Stimulated activated naive CD8-positive, alpha-beta T cell treated with anti-CD3 and anti-CD28 coated beads, Interleukin-15, amount 100 ng/mL, for 72 hours (primary cell): ENCODE data around the gene THADA.

Source experiments
- ATAC-seq: fragments of 150-1000 bp; cut with Tn5 transposase; 2 replicates; pipeline ENCODE4 v1.10.0; 2021; ENCODE audit warnings: mild to moderate bottlenecking, moderate library complexity
- DNase-seq, 2 donors: peaks; one replicate each; pipeline ENCODE4 v3.0.0; 2021 to 2022
- H3K27ac Mint-ChIP-seq, 2 donors: one replicate each; pipeline ENCODE4 v1.8.0; 2022; ENCODE audit warnings: mild to moderate bottlenecking in 2 of 2, mixed read lengths in 2 of 2, moderate library complexity in 2 of 2
- H3K27me3 Mint-ChIP-seq: one replicate; pipeline ENCODE4 v1.8.0; 2022; ENCODE audit warnings: mixed read lengths
- H3K4me1 Mint-ChIP-seq: one replicate; pipeline ENCODE4 v1.8.0; 2022; ENCODE audit warnings: mild to moderate bottlenecking, mixed read lengths
- H3K4me3 Mint-ChIP-seq, 2 donors: one replicate each; pipeline ENCODE4 v1.8.0; 2022; ENCODE audit warnings: mild to moderate bottlenecking in 2 of 2, mixed read lengths in 2 of 2, moderate library complexity in 1 of 2
- H3K9me3 Mint-ChIP-seq, 2 donors: one replicate each; pipeline ENCODE4 v1.8.0; 2022; ENCODE audit warnings: mixed read lengths in 2 of 2

Gene THADA

DNA sequence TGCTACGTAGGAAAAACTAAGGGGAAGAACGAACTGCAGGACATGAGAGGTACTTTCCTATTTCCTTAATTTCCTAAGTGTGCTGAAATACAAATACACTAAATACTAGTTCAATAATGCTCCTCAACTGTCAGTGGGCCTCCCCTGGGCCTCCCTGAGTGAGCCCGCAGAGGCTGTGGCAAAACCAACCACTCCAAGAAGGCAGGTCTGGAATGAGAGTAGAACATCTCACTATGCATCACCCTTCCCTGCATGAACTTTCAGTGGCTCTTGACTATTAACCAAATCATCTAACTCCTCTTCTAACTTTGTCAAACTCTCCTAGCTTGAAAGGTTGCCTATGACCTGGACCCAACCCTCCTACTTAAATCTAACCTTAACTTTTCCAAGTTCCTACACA, 84.6 kb downstream of the THADA start:
- no peaks in the 10 kb centered on the region for H3K27me3 Mint-ChIP-seq
- DNase-seq (no peak), ATAC-seq (no peak)
- peaks cover 0 to 4% of the 10 kb centered on the region in 2 donors for H3K9me3 Mint-ChIP-seq
- peaks cover 36% of the 10 kb centered on the region for H3K4me1 Mint-ChIP-seq
- peak overlapping the region in 1 of 2 donors; percentile 78 for H3K27ac Mint-ChIP-seq
- no peak overlapping the region for H3K4me3 Mint-ChIP-seq

GRCh38 chr2:43509886-43510285, 86.0 kb downstream of the THADA start:
- H3K4me3 Mint-ChIP-seq: no peak overlapping the region
- peaks cover 36% of the 10 kb centered on the region for H3K4me1 Mint-ChIP-seq
- H3K27ac Mint-ChIP-seq: no peak overlapping the region

DNA sequence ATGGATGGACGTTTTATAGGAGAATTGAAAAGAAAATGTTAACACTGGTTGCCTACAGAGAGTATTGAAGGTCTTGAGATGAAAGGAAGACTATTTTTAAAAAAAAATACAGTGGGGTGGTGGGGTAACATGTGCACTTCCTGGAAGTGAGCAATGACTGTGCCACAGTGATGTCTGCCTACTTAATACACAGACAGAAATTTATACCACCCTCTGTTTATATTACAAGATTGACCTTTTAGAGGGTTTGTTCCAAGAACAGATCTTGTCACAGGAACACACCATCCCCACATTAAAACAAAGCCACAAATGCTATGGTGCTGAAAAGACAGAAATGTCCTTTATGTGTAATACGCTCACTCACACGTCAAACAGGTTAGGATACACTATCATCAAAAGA, 87.6 kb downstream of the THADA start:
- H3K9me3 Mint-ChIP-seq: peaks cover 0 to 4% of the 10 kb centered on the region in 2 donors
- H3K27ac Mint-ChIP-seq: peak overlapping the region; percentile 17 to 83
- H3K27me3 Mint-ChIP-seq: no peaks in the 10 kb centered on the region
- H3K4me3 Mint-ChIP-seq: peak overlapping the region; percentile 34 to 59
- peaks cover 36% of the 10 kb centered on the region for H3K4me1 Mint-ChIP-seq
- ATAC-seq (peak; percentile 96), DNase-seq (peak in 1 of 2 donors; percentile 18)

More at GRCh38 chr2:43509886-43510285, 86.0 kb downstream of the THADA start:
- DNase-seq: no peak
- Mint-ChIP-seq H3K9me3 (peaks cover 0 to 4% of the 10 kb centered on the region in 2 donors), H3K27me3 (no peaks in the 10 kb centered on the region)
- ATAC-seq: no peak

- Mint-ChIP-seq H3K4me3 (no peak overlapping the region), H3K27me3 (no peaks in the 10 kb centered on the region), H3K9me3 (peaks cover 0 to 4% of the 10 kb centered on the region in 2 donors), H3K4me1 (peaks cover 36% of the 10 kb centered on the region), H3K27ac (peak overlapping the region; percentile 27 to 82)
- DNase-seq (no peak), ATAC-seq (no peak)
Observed at GRCh38 chr2:43507137-43507536, 88.7 kb downstream of the THADA start.

- Mint-ChIP-seq H3K9me3 (no peaks in the 10 kb centered on the region), H3K27ac (no peak overlapping the region), H3K4me3 (no peak overlapping the region), H3K27me3 (no peaks in the 10 kb centered on the region), H3K4me1 (no peaks in the 10 kb centered on the region)
- DNase-seq (no peak), ATAC-seq (no peak)
Observed at GRCh38 chr2:43495727-43496126, 100.1 kb downstream of the THADA start.

- Mint-ChIP-seq H3K27me3 (no peaks in the 10 kb centered on the region), H3K4me3 (no peak overlapping the region)
Observed at GRCh38 chr2:43493954-43494353, 101.9 kb downstream of the THADA start.

DNA sequence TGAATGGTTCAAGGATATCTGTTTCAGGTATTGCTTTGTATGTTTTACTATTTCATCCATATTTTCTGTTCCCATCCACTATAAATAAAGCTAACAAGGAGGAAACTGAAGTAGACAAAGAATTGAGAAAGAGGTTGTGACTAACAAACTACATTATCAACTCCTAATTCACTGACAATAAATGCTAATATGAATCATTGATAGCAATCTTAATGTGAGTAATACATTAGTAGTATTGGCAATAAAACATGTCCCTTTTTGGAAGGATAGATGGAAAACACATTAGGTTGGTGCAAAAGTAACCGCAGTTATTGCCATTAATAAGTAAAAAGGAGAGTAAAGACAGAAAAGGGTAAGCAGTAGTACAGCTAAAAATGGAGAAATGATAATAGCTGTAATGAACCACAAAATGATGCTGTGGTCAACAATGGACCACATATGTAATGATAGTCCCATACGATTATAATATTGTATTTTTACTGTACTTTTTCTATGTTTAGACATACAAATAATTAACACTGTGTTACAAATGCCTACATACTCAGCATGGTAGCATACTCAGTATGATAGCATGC, 104.7 kb downstream of the THADA start:
- no peaks in the 10 kb centered on the region for H3K4me1 Mint-ChIP-seq
- no peaks in the 10 kb centered on the region for H3K9me3 Mint-ChIP-seq
- H3K27me3 Mint-ChIP-seq: no peaks in the 10 kb centered on the region
- H3K27ac Mint-ChIP-seq: peak overlapping the region in 1 of 2 donors; percentile 78
- DNase-seq (no peak), ATAC-seq (no peak)
- no peak overlapping the region for H3K4me3 Mint-ChIP-seq

More at GRCh38 chr2:43493954-43494353, 101.9 kb downstream of the THADA start:
- H3K4me1 Mint-ChIP-seq: no peaks in the 10 kb centered on the region
- ATAC-seq (no peak), DNase-seq (no peak)
- H3K9me3 Mint-ChIP-seq: no peaks in the 10 kb centered on the region
- peak overlapping the region in 1 of 2 donors; percentile 22 for H3K27ac Mint-ChIP-seq

GRCh38 chr2:43490252-43490786, 105.5 kb downstream of the THADA start:
- Mint-ChIP-seq H3K27me3 (no peaks in the 10 kb centered on the region), H3K9me3 (no peaks in the 10 kb centered on the region), H3K27ac (no peak overlapping the region), H3K4me1 (no peaks in the 10 kb centered on the region), H3K4me3 (no peak overlapping the region)
- ATAC-seq (no peak), DNase-seq (no peak)

DNA sequence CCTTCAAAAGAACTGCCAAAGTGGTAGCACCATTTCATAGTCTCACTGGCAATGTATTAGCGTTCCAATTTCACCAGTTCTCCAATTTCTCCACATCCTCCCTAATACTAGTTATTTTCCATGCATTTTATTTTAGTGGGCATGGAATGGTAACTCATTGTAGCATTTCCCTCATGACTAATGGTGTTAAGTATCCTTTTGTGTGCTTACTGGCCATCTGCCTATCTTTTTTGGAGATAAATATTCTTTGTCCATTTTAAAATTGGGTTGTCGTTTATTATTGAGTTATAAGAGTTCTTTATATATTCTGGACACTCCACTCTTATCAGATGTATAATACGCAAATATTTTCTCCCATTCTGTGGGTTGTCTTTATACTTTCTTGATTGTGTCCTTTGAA, 107.1 kb downstream of the THADA start:
- H3K27ac Mint-ChIP-seq: no peak overlapping the region
- H3K27me3 Mint-ChIP-seq: no peaks in the 10 kb centered on the region

GRCh38 chr2:43486603-43487002, 109.2 kb downstream of the THADA start:
- Mint-ChIP-seq H3K4me1 (no peaks in the 10 kb centered on the region), H3K9me3 (no peaks in the 10 kb centered on the region), H3K4me3 (no peak overlapping the region), H3K27me3 (no peaks in the 10 kb centered on the region), H3K27ac (no peak overlapping the region)
- no peak for ATAC-seq
- DNase-seq: no peak

More for the DNA sequence above, 107.1 kb downstream of the THADA start:
- no peak for ATAC-seq
- no peak for DNase-seq
- no peaks in the 10 kb centered on the region for H3K4me1 Mint-ChIP-seq
- H3K4me3 Mint-ChIP-seq: no peak overlapping the region
- H3K9me3 Mint-ChIP-seq: no peaks in the 10 kb centered on the region

GRCh38 chr2:43484323-43484930, 111.4 kb downstream of the THADA start:
- no peak overlapping the region for H3K27ac Mint-ChIP-seq
- H3K9me3 Mint-ChIP-seq: no peaks in the 10 kb centered on the region
- no peak for DNase-seq
- H3K27me3 Mint-ChIP-seq: no peaks in the 10 kb centered on the region
- H3K4me3 Mint-ChIP-seq: no peak overlapping the region
- ATAC-seq: no peak
- H3K4me1 Mint-ChIP-seq: no peaks in the 10 kb centered on the region

DNA sequence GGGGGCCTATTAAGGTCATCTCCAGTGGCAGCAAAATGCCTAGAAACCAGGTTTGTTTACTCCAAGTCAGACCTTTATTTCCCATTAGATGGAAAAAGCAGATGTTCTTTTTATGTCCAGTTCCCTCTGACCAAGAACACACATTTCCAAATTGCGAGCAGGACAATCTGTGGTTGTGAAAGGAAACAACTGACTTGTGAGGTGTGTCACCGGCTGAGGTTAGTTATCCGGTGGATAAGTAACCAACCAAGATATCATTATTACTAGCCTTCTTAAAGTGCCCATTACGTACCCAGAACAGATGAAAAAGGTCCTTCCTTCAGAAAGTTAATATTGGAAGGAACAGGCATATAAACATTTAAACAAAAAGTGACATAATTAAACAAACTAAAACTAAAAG, 112.9 kb downstream of the THADA start:
- Mint-ChIP-seq H3K27ac (no peak overlapping the region), H3K27me3 (no peaks in the 10 kb centered on the region), H3K4me3 (no peak overlapping the region), H3K4me1 (no peaks in the 10 kb centered on the region), H3K9me3 (no peaks in the 10 kb centered on the region)
- ATAC-seq: no peak
- DNase-seq: no peak

GRCh38 chr2:43481927-43482542, 113.8 kb downstream of the THADA start:
- Mint-ChIP-seq H3K27ac (no peak overlapping the region), H3K4me3 (no peak overlapping the region), H3K27me3 (no peaks in the 10 kb centered on the region), H3K9me3 (no peaks in the 10 kb centered on the region), H3K4me1 (no peaks in the 10 kb centered on the region)
- DNase-seq (no peak), ATAC-seq (no peak)

DNA sequence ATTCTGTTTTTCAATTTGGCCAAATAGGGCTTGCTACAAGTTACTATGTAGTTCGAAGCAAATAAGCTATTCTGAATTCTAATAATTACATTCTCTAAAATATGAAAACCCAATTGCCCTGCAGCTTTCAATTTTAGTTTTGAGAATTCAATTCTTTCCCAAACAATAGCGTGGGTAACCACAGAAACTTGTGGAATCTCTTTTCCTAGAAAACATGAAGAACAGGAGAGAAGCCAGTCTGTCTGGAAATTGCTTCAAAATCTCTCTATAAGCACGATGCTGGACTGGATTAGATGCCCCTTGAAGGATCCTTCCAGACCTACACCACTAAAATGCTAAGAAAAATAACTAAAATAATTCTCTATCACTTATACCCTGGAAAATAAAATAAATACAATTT, 115.0 kb downstream of the THADA start:
- ATAC-seq: no peak
- peak overlapping the region in 1 of 2 donors; percentile 76 for H3K27ac Mint-ChIP-seq
- H3K4me3 Mint-ChIP-seq: no peak overlapping the region
- DNase-seq: no peak
- H3K9me3 Mint-ChIP-seq: no peaks in the 10 kb centered on the region
- no peaks in the 10 kb centered on the region for H3K27me3 Mint-ChIP-seq
- H3K4me1 Mint-ChIP-seq: no peaks in the 10 kb centered on the region

GRCh38 chr2:43478412-43479086, 117.3 kb downstream of the THADA start:
- no peak overlapping the region for H3K27ac Mint-ChIP-seq
- ATAC-seq (peak; percentile 57), DNase-seq (no peak)
- H3K4me3 Mint-ChIP-seq: no peak overlapping the region
- H3K4me1 Mint-ChIP-seq: no peaks in the 10 kb centered on the region
- H3K27me3 Mint-ChIP-seq: no peaks in the 10 kb centered on the region
- H3K9me3 Mint-ChIP-seq: no peaks in the 10 kb centered on the region

- no peak for DNase-seq
- Mint-ChIP-seq H3K27ac (no peak overlapping the region), H3K4me1 (no peaks in the 10 kb centered on the region), H3K27me3 (no peaks in the 10 kb centered on the region), H3K4me3 (no peak overlapping the region), H3K9me3 (no peaks in the 10 kb centered on the region)
- ATAC-seq: no peak
Observed at GRCh38 chr2:43475922-43476321, 119.9 kb downstream of the THADA start.
